CD14-positive monocyte (primary cell): ENCODE results near the gene DHCR7. TPM values are rescaled to one million over a fixed set of nuclear protein-coding genes. Genes with fewer than 3 reads are reported as not detected.

ENCODE experiments used
- DNase-seq, 3 donors: peaks; one replicate each; pipeline ENCODE4 v3.0.0-alpha.2; 2011 to 2022
- H2AFZ ChIP-seq: 2 replicates; pipeline ENCODE4 v1.6.0; 2012; ENCODE audit warnings: mild to moderate bottlenecking, low read depth, low read length, inconsistent platforms; ENCODE audit not compliant: insufficient read depth, poor library complexity, severe bottlenecking
- H3K27ac ChIP-seq, 2 donors: 1 replicate in 1 of 2; 2 replicates in 1 of 2; pipeline ENCODE4 v1.5.1; 2012 to 2013; ENCODE audit warnings: low read length in 2 of 2, control low read depth in 1 of 2, inconsistent platforms in 1 of 2, low read depth in 1 of 2, mild to moderate bottlenecking in 1 of 2
- H3K27me3 ChIP-seq, 2 donors: one replicate each; pipeline versions ENCODE4 v1.6.0 to v1.6.1; 2011 to 2013; ENCODE audit warnings: low read length in 2 of 2; ENCODE audit not compliant: control insufficient read depth in 2 of 2, insufficient read depth in 2 of 2
- H3K36me3 ChIP-seq, 2 donors: replicated peaks in 1 of 2; 1 replicate in 1 of 2; 2 replicates in 1 of 2; pipeline versions ENCODE4 v1.5.1 to v1.6.1; 2012 to 2013; ENCODE audit warnings: low read length in 2 of 2, control low read depth in 1 of 2, inconsistent platforms in 1 of 2, mild to moderate bottlenecking in 1 of 2; ENCODE audit not compliant: insufficient read depth in 2 of 2, control insufficient read depth in 1 of 2
- H3K4me1 ChIP-seq, 2 donors: 1 replicate in 1 of 2; 2 replicates in 1 of 2; pipeline versions ENCODE4 v1.5.1 to v1.6.1; 2012 to 2013; ENCODE audit warnings: low read length in 2 of 2, control low read depth in 1 of 2, inconsistent platforms in 1 of 2, mild to moderate bottlenecking in 1 of 2, moderate library complexity in 1 of 2; ENCODE audit not compliant: insufficient read depth in 2 of 2, control insufficient read depth in 1 of 2
- H3K4me2 ChIP-seq: replicated peaks from 2 replicates; pipeline ENCODE3; 2012; ENCODE audit warnings: low read length, moderate library complexity, mild to moderate bottlenecking; ENCODE audit not compliant: poor library complexity, severe bottlenecking; ENCODE audit errors: extremely low read depth
- H3K4me3 ChIP-seq, 3 experiments: fragments of 200-600 bp in 1 of 3; sonication (generic) in 1 of 3; replicated peaks in 1 of 3; 1 replicate in 2 of 3; 2 replicates in 1 of 3; pipeline ENCODE4 v1.5.1; 2011 to 2013; ENCODE audit warnings: low read length in 3 of 3, mild to moderate bottlenecking in 3 of 3, control low read depth in 2 of 3, low read depth in 2 of 3, inconsistent platforms in 1 of 3, moderate library complexity in 1 of 3
- H3K79me2 ChIP-seq: 2 replicates; pipeline ENCODE4 v1.6.0; 2012; ENCODE audit warnings: mild to moderate bottlenecking, control low read depth, inconsistent platforms, low read length, moderate library complexity; ENCODE audit not compliant: insufficient read depth
- H3K9ac ChIP-seq: 2 replicates; pipeline ENCODE4 v1.6.0; 2017; ENCODE audit warnings: low read length, mild to moderate bottlenecking; ENCODE audit not compliant: insufficient read depth, poor library complexity, severe bottlenecking
- H3K9me3 ChIP-seq, 2 donors: replicated peaks in 1 of 2; 1 replicate in 1 of 2; 2 replicates in 1 of 2; pipeline versions ENCODE4 v1.5.1 to v1.6.1; 2012 to 2013; ENCODE audit warnings: low read length in 2 of 2, control low read depth in 1 of 2; ENCODE audit not compliant: control insufficient read depth in 1 of 2, insufficient read depth in 1 of 2
- H4K20me1 ChIP-seq: 2 replicates; pipeline ENCODE4 v1.6.0; 2012; ENCODE audit warnings: mild to moderate bottlenecking, low read length, control low read depth, moderate library complexity; ENCODE audit not compliant: insufficient read depth
- H3K27ac Mint-ChIP-seq, 7 donors: one replicate each; pipeline ENCODE4 v1.8.0; 2020; ENCODE audit warnings: mild to moderate bottlenecking in 7 of 7, mixed read lengths in 7 of 7, moderate library complexity in 6 of 7, inconsistent platforms in 2 of 7
- H3K27me3 Mint-ChIP-seq, 3 donors: one replicate each; pipeline ENCODE4 v1.8.0; 2021 to 2022; ENCODE audit warnings: low read depth in 3 of 3, mild to moderate bottlenecking in 3 of 3, mixed read lengths in 3 of 3, moderate library complexity in 3 of 3, inconsistent platforms in 1 of 3
- H3K36me3 Mint-ChIP-seq, 2 donors: one replicate each; pipeline ENCODE4 v1.8.0; 2020; ENCODE audit warnings: mixed read lengths in 2 of 2, inconsistent platforms in 1 of 2, mild to moderate bottlenecking in 1 of 2
- H3K4me1 Mint-ChIP-seq: one replicate; pipeline ENCODE4 v1.8.0; 2020; ENCODE audit warnings: mild to moderate bottlenecking, mixed read lengths
- H3K4me3 Mint-ChIP-seq, 2 donors: one replicate each; pipeline ENCODE4 v1.8.0; 2020; ENCODE audit warnings: mild to moderate bottlenecking in 2 of 2, mixed read lengths in 2 of 2, moderate library complexity in 1 of 2
- H3K9me3 Mint-ChIP-seq, 7 donors: one replicate each; pipeline ENCODE4 v1.8.0; 2020 to 2022; ENCODE audit warnings: mixed read lengths in 7 of 7, mild to moderate bottlenecking in 6 of 7, moderate library complexity in 6 of 7, inconsistent platforms in 2 of 7
- CTCF ChIP-seq: fragments of 200-600 bp; IDR thresholded peaks from one replicate; pipeline ENCODE4 v1.8.0; 2022; ENCODE audit warnings: antibody characterized with exemption, mild to moderate bottlenecking
- WGBS: methylation state at CpG from one replicate; pipeline ENCODE4 v1.1.5; 2013; ENCODE audit warnings: missing lambda C conversion rate; ENCODE audit not compliant: insufficient coverage; 5-methylcytosine and 5-hydroxymethylcytosine counted together
- intact Hi-C, 2 donors: fragments of 100-400 bp; cut with micrococcal nuclease; formaldehyde crosslinking; loops; one replicate each; pipeline versions ENCODE4 v1.15.0 to v1.15.1; 2023
- polyA plus RNA-seq, 3 donors: library from polyadenylated mRNA; depleted of rRNA in 1 of 3; unstranded in 2 of 3; stranded (reverse) in 1 of 3; fragments of 300-500 nt in 2 of 3; fragments of >200 nt in 1 of 3; fragmentation: Illumina TruSeq in 2 of 3; gene quantifications; 1 replicate in 2 of 3; 2 replicates in 1 of 3; pipeline ENCODE4 v1.2.3, GENCODE V29; 2012 to 2021

The DHCR7 gene
- polyA plus RNA-seq, 3 donors: 2.2 to 3.9 (median 2.2) TPM

GRCh38 chr11:71489311-71490043 lies 41.3 kb upstream of the DHCR7 start:
- intact Hi-C loops: no loop called here
- Histone ChIP-seq H3K9me3 (no peaks in the 10 kb centered on the region), H3K27me3 (no peaks in the 10 kb centered on the region), H2AFZ (no peak overlapping the region), H3K4me3 (no peak overlapping the region), H3K27ac (no peak overlapping the region), H4K20me1 (no peaks in the 10 kb centered on the region), H3K79me2 (no peaks in the 10 kb centered on the region), H3K4me2 (no peak overlapping the region), H3K4me1 (no peaks in the 10 kb centered on the region), H3K36me3 (peaks cover 85 to 97% of the 10 kb centered on the region in 2 donors), H3K9ac (no peak overlapping the region)
- Mint-ChIP-seq H3K27me3 (peaks cover 0 to 1% (median 0%) of the 10 kb centered on the region in 3 donors), H3K4me1 (no peaks in the 10 kb centered on the region), H3K9me3 (no peaks in the 10 kb centered on the region), H3K27ac (peak overlapping the region in 1 of 7 donors; percentile 11), H3K4me3 (no peak overlapping the region), H3K36me3 (peaks cover 87 to 97% of the 10 kb centered on the region in 2 donors)
- WGBS: 93% methylated on average over 10 of the region's 15 CpGs
- no peak for TF ChIP-seq CTCF
- DNase-seq: peak in 1 of 3 donors; percentile 48

- intact Hi-C loops: no loop called here
- no peaks in the 10 kb centered on the region for H4K20me1 ChIP-seq
- H3K9me3 ChIP-seq: no peaks in the 10 kb centered on the region
- Mint-ChIP-seq H3K36me3 (peaks cover 89 to 97% of the 10 kb centered on the region in 2 donors), H3K27ac (peak overlapping the region in 3 of 7 donors; percentile 15 to 55 (median 22)), H3K4me3 (no peak overlapping the region), H3K9me3 (no peaks in the 10 kb centered on the region), H3K27me3 (peaks cover 0 to 1% (median 0%) of the 10 kb centered on the region in 3 donors), H3K4me1 (no peaks in the 10 kb centered on the region)
- H3K4me3 ChIP-seq: no peak overlapping the region
- no peak overlapping the region for H3K27ac ChIP-seq
- H3K9ac ChIP-seq: no peak overlapping the region
- no peaks in the 10 kb centered on the region for H3K79me2 ChIP-seq
- TF ChIP-seq CTCF: no peak
- 100% methylated on average over 2 of the region's 6 CpGs for WGBS
- H3K4me2 ChIP-seq: no peak overlapping the region
- peaks cover 87 to 97% of the 10 kb centered on the region in 2 donors for H3K36me3 ChIP-seq
- H3K4me1 ChIP-seq: no peaks in the 10 kb centered on the region
- H2AFZ ChIP-seq: no peak overlapping the region
- no peaks in the 10 kb centered on the region for H3K27me3 ChIP-seq
- no peak for DNase-seq
Measured at GRCh38 chr11:71488681-71489270, 40.6 kb upstream of the DHCR7 start.
